SK-N-SH (cell line): Measurements from ENCODE around the gene ZPR1. TPM values are rescaled to one million over a fixed set of nuclear protein-coding genes. Genes with fewer than 3 reads are reported as not detected.

Experiments used
- CTCF ChIA-PET: fragments of 300-600, 350-600 bp; formaldehyde crosslinking; extraction: SDS; loops from one replicate; lab custom pipeline; 2021; lab: Yijun Ruan, JAX
- POLR2A ChIA-PET: fragments of 350-600 bp; sonication (Branson Sonifier 250); formaldehyde crosslinking; extraction: SDS; loops from one replicate; lab custom pipeline; 2020; ENCODE audit warnings: antibody characterized with exemption, inconsistent platforms; lab: Yijun Ruan, JAX
- DNase-seq: peaks from one replicate; pipeline ENCODE4 v3.0.0; 2012
- H2AFZ ChIP-seq: fragments of 200-600 bp; sonication (generic); 2 replicates; pipeline ENCODE4 v1.8.1; 2016; ENCODE audit warnings: antibody characterized with exemption, mild to moderate bottlenecking, low read depth
- H3F3A ChIP-seq: fragments of 200-600 bp; sonication (generic); replicated peaks from 2 replicates; pipeline ENCODE3; 2016; ENCODE audit warnings: antibody characterized with exemption, mild to moderate bottlenecking; ENCODE audit not compliant: insufficient read depth
- H3K27ac ChIP-seq, 2 experiments: fragments of 200-500 bp in 1 of 2; fragments of 200-600 bp in 1 of 2; sonication (Bioruptor generic) in 1 of 2; sonication (generic), shearing (Covaris generic) in 1 of 2; 2 replicates each; pipeline versions ENCODE4 v1.5.1 to v1.6.1; 2014 to 2016; ENCODE audit warnings: low read depth in 2 of 2, inconsistent platforms in 1 of 2, low read length in 1 of 2, mild to moderate bottlenecking in 1 of 2, mixed read lengths in 1 of 2
- H3K27me3 ChIP-seq: fragments of 200-600 bp; sonication (generic), shearing (Covaris generic); 2 replicates; pipeline ENCODE4 v1.6.1; 2016; ENCODE audit warnings: mixed run types; ENCODE audit not compliant: insufficient read depth
- H3K36me3 ChIP-seq, 2 experiments: fragments of 200-500 bp in 1 of 2; fragments of 200-600 bp in 1 of 2; sonication (Bioruptor generic) in 1 of 2; sonication (generic) in 1 of 2; replicated peaks in 1 of 2; 2 replicates each; pipeline versions ENCODE3 to v1.5.1; 2014 to 2016; ENCODE audit warnings: low read length in 1 of 2, mild to moderate bottlenecking in 1 of 2; ENCODE audit not compliant: insufficient read depth in 2 of 2, control insufficient read depth in 1 of 2
- H3K4me1 ChIP-seq, 2 experiments: fragments of 200-500 bp in 1 of 2; fragments of 200-600 bp in 1 of 2; sonication (Bioruptor generic) in 1 of 2; sonication (generic), shearing (Covaris generic) in 1 of 2; 2 replicates each; pipeline versions ENCODE4 v1.5.1 to v1.6.1; 2014 to 2016; ENCODE audit warnings: low read depth in 1 of 2, low read length in 1 of 2, mixed run types in 1 of 2; ENCODE audit not compliant: insufficient read depth in 2 of 2, control insufficient read depth in 1 of 2
- H3K4me2 ChIP-seq: fragments of 200-600 bp; sonication (generic), shearing (Covaris generic); 2 replicates; pipeline ENCODE4 v1.6.1; 2017; ENCODE audit warnings: mixed run types
- H3K4me3 ChIP-seq, 2 experiments: fragments of 200-500 bp in 1 of 2; fragments of 200-600 bp in 1 of 2; sonication (Bioruptor generic) in 1 of 2; sonication (generic), shearing (Covaris generic) in 1 of 2; 2 replicates each; pipeline versions ENCODE4 v1.5.1 to v1.8.1; 2014 to 2016; ENCODE audit warnings: low read depth in 2 of 2, inconsistent platforms in 1 of 2, low read length in 1 of 2, mild to moderate bottlenecking in 1 of 2, mixed read lengths in 1 of 2, moderate library complexity in 1 of 2
- H3K79me2 ChIP-seq: fragments of 200-600 bp; sonication (generic); 2 replicates; pipeline ENCODE4 v1.8.1; 2017; ENCODE audit warnings: mild to moderate bottlenecking; ENCODE audit not compliant: insufficient read depth
- H3K9ac ChIP-seq: fragments of 200-600 bp; sonication (generic); 2 replicates; pipeline ENCODE4 v1.6.1; 2017; ENCODE audit warnings: mixed run types
- H3K9me2 ChIP-seq: fragments of 200-600 bp; sonication (generic); 2 replicates; pipeline ENCODE4 v1.6.1; 2017; ENCODE audit warnings: mixed run types
- H3K9me3 ChIP-seq: fragments of 200-600 bp; sonication (generic); 2 replicates; pipeline ENCODE4 v1.6.1; 2017; ENCODE audit warnings: mixed run types, mild to moderate bottlenecking, moderate library complexity
- H4K20me1 ChIP-seq: fragments of 200-600 bp; sonication (generic); 2 replicates; pipeline ENCODE4 v1.6.1; 2017; ENCODE audit warnings: mild to moderate bottlenecking, mixed run types; ENCODE audit not compliant: insufficient read depth
- CHD2 ChIP-seq: fragments of 150-350 bp; IDR thresholded peaks from 2 replicates; pipeline ENCODE4 v1.6.1; 2018; ENCODE audit warnings: low read length; ENCODE audit not compliant: partially characterized antibody
- CTCF ChIP-seq: fragments of 200-600 bp; sonication (generic); IDR thresholded peaks from 2 replicates; pipeline ENCODE4 v1.6.1; 2017; ENCODE audit warnings: antibody characterized with exemption, mild to moderate bottlenecking, moderate library complexity
- FOXM1 ChIP-seq: IDR thresholded peaks from 2 replicates; pipeline ENCODE4 v1.4.0; 2012; ENCODE audit warnings: low read depth, mild to moderate bottlenecking
- GABPA ChIP-seq: IDR thresholded peaks from 2 replicates; pipeline ENCODE4 v1.4.0; 2012; ENCODE audit warnings: low read depth, mild to moderate bottlenecking
- IRF3 ChIP-seq: fragments of 150-350 bp; IDR thresholded peaks from 2 replicates; pipeline ENCODE4 v1.6.1; 2016; ENCODE audit warnings: mild to moderate bottlenecking, low read depth, low read length
- JUND ChIP-seq: IDR thresholded peaks from 2 replicates; pipeline ENCODE4 v1.4.0; 2012
- MAX ChIP-seq: IDR thresholded peaks from 2 replicates; pipeline ENCODE4 v1.4.0; 2012; ENCODE audit warnings: low read depth
- MXI1 ChIP-seq: IDR thresholded peaks from 2 replicates; pipeline ENCODE4 v1.6.1; 2012; ENCODE audit warnings: mild to moderate bottlenecking, low read depth, low read length, improper control_type of control experiment
- NRF1 ChIP-seq: IDR thresholded peaks from 2 replicates; pipeline ENCODE4 v1.6.1; 2012; ENCODE audit warnings: low read depth, mild to moderate bottlenecking, low read length
- RAD21 ChIP-seq: IDR thresholded peaks from 2 replicates; pipeline ENCODE4 v1.6.1; 2012; ENCODE audit warnings: mild to moderate bottlenecking, low read length
- SIN3A ChIP-seq: IDR thresholded peaks from 2 replicates; pipeline ENCODE4 v1.6.1; 2012; ENCODE audit warnings: low read depth, mild to moderate bottlenecking, low read length, moderate library complexity, borderline replicate concordance
- WGBS: methylation state at CpG from one replicate; pipeline ENCODE4 v1.1.6; 2017; ENCODE audit warnings: low lambda C conversion rate; 5-methylcytosine and 5-hydroxymethylcytosine counted together
- polyA plus RNA-seq, 3 experiments: library from polyadenylated mRNA; depleted of rRNA; stranded (reverse); fragments of >200 nt; gene quantifications; 2 replicates each; pipeline ENCODE4 v1.2.3, GENCODE V29; 2012

Gene ZPR1
- polyA plus RNA-seq, 1 of the 3 experiments (the other 2 are of a cell fraction): 52.4 TPM

GRCh38 chr11:116832350-116833290 lies 44.8 kb upstream of the ZPR1 start:
- TF ChIP-seq GABPA: no peak
- no peak overlapping the region for H3K9ac ChIP-seq
- no peaks in the 10 kb centered on the region for H4K20me1 ChIP-seq
- no peak overlapping the region for H3K27ac ChIP-seq
- CTCF ChIA-PET: interaction anchor here (1.4 to 2.0 kb wide), 3 partner anchors 41 to 273 kb away, joined by 3 to 11 read pairs (median 6); partner anchors contain the start of gene APOA5
- 68% methylated on average over 4 of the region's 13 CpGs for WGBS
- H2AFZ ChIP-seq: no peak overlapping the region
- peaks cover 0 to 29% of the 10 kb centered on the region in 2 experiments; a peak in 1 of 4 replicates for H3K4me1 ChIP-seq
- no peaks in the 10 kb centered on the region for H3K9me2 ChIP-seq
- H3K36me3 ChIP-seq: no peaks in the 10 kb centered on the region
- no peak overlapping the region for H3K4me2 ChIP-seq
- no peak for DNase-seq
- POLR2A ChIA-PET: no interaction called here
- H3K4me3 ChIP-seq: no peak overlapping the region
- H3K27me3 ChIP-seq: no peaks in the 10 kb centered on the region
- no peaks in the 10 kb centered on the region for H3K79me2 ChIP-seq
- H3F3A ChIP-seq: no peaks in the 10 kb centered on the region
- H3K9me3 ChIP-seq: no peaks in the 10 kb centered on the region

- Histone ChIP-seq H3K4me1 (peaks cover 0 to 27% of the 10 kb centered on the region in 2 experiments; a peak in 1 of 4 replicates), H3F3A (no peaks in the 10 kb centered on the region), H3K4me3 (no peak overlapping the region), H2AFZ (no peak overlapping the region), H3K9me2 (no peaks in the 10 kb centered on the region), H3K36me3 (no peaks in the 10 kb centered on the region), H4K20me1 (no peaks in the 10 kb centered on the region), H3K79me2 (no peaks in the 10 kb centered on the region), H3K9me3 (no peaks in the 10 kb centered on the region), H3K27ac (no peak overlapping the region), H3K9ac (no peak overlapping the region), H3K4me2 (no peak overlapping the region), H3K27me3 (no peaks in the 10 kb centered on the region)
- ChIA-PET POLR2A (no interaction called here), CTCF (interaction anchor here (1.4 kb wide), 1 partner anchor 41 kb away, joined by 3 read pairs; the partner anchor contains the start of gene APOA5)
- TF ChIP-seq FOXM1: no peak
- no peak for TF ChIP-seq IRF3
- TF ChIP-seq CHD2: no peak
- TF ChIP-seq SIN3A: no peak
- no peak for TF ChIP-seq MAX
- TF ChIP-seq NRF1: no peak
- TF ChIP-seq CTCF: no peak
- no peak for TF ChIP-seq GABPA
- TF ChIP-seq RAD21: no peak
- TF ChIP-seq JUND: no peak
- no peak for TF ChIP-seq MXI1
- DNase-seq: no peak
- 88% methylated on average over 2 of the region's 7 CpGs for WGBS
Measured at GRCh38 chr11:116831790-116832349, 44.0 kb upstream of the ZPR1 start.
